ENCODE results near the gene CAPNS1. TPM values are rescaled to one million over a fixed set of nuclear protein-coding genes. Genes with fewer than 3 reads are reported as not detected.
A peak's percentile ranks its signal among the peaks of the same experiment; 100 is the strongest.
"Not testable (repeated sequence)": the region's sequence is repeated elsewhere in the genome, so short reads cannot be mapped to it uniquely, and the experiment has no call there.

Gene CAPNS1
- total RNA-seq, 1 donor from 2014 or later = 396 TPM

DNA sequence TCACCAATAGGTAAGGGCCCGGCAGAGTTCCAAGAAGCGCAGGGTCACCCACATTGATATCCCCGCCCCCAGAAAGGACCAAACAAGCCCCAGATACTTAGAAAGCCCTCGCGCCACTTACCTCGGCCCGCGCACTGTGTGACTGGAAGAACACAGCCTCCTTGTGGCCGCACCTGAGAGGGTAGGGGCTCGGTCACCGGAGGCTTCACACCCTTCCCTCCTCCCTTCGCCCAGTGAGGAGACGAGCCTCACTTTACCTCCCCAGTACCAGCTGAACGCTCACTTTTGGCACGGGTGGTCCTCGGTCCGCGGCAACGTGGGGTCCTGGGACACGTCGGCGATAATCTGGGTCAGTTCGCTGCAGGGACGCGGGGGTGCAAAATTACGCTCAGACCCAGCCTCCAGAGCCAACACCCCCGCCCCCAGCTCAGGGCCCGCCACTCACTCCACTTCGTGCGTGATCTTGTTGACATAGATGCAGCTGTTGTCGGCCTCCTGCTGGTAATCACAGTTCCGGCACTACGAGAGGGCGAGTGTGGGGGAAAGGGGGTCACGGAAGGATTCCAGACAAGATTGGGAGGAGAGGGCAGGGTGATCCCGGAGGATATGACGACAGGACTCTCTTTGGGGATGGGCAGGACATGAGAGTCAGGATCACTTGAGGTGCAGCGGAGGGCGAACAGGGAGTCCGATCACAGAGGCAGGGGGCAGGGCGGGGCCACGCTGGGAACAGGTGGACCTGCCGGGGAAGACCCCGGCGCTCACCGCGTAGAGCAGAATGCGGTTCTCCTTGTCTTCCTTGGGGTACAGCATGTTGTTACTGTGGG lies 25.8 kb upstream of the CAPNS1 start:
- peak; percentile 49 to 51 for DNase-seq (ENCODE audit: low read depth in 2 of 2)

- DNase-seq (ENCODE audit: low read depth in 2 of 2) = peak; percentile 100
These were observed 25.0 kb upstream of the CAPNS1 start, which contains the start of gene POLR2I for GRCh38 chr19:36114721-36115452. TSS of gene POLR2I (minus strand) at chr19:36114875. CDS start at chr19:36114856, 19 bp downstream.

DNA sequence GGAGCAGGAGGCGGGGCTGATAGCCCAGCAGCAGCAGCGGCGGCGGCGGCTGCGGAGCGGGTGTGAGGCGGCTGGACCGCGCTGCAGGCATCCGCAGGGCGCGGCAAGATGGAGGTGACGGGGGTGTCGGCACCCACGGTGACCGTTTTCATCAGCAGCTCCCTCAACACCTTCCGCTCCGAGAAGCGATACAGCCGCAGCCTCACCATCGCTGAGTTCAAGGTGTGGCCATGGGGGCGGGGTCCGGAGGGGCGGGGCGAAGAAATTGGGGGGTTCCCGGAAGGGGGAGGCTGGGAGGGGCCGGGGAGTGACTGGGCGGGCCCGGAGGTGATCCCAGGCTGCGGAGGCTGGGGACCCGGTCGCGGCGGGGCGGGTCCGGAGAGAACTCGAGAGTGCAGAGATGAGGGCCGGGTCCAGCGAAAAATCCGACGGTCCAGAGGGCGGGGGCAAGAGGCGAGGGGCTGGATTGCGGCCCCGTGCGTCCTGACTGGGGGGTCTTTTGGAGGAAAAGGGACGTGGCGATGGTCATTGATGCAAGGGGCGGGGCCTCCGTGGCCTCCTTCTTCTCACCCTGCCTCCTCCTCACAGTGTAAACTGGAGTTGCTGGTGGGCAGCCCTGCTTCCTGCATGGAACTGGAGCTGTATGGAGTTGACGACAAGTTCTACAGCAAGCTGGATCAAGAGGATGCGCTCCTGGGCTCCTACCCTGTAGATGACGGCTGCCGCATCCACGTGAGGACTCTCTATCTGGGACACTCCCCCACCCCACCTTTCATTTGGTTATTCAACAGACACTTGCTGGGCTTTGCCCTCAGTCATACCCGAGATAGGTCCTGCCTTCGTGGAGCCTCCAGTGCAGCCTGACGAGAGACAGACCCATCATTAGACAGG lies 24.2 kb upstream of the CAPNS1 start, which contains the start of gene TBCB:
Gene TBCB (plus strand): TSS at position 16 of the 891 bp plus-strand sequence. CDS start 93 bp downstream, at position 109.
- DNase-seq (ENCODE audit: low read depth in 2 of 2) = peak; percentile 20 to 32

GRCh38 chr19:36116344-36116637 lies 23.6 kb upstream of the CAPNS1 start:
- no peak for DNase-seq (ENCODE audit: low read depth in 2 of 2)

GRCh38 chr19:36120092-36120983 lies 19.5 kb upstream of the CAPNS1 start:
- DNase-seq (ENCODE audit: low read depth in 2 of 2) = no peak

DNA sequence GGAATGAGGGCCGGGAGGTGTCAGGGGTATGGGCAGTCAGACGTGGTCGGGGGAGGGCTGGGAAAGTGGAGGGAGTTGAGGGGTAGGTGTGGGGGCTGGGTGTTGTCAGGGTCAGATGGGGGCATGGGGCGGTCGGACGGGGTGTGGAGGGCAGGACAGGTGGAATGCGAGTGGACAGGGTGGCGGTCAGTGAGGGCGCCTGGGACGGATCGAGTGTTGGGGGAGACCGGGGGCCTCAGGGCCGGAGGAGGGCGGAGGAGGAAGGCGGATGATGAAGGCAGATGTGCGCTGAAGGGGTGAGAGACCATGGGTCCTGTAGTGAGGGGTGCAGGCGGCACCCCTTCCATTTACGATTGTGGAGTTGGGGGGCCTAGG lies 18.9 kb upstream of the CAPNS1 start:
- DNase-seq (ENCODE audit: low read depth in 2 of 2) = no peak

DNA sequence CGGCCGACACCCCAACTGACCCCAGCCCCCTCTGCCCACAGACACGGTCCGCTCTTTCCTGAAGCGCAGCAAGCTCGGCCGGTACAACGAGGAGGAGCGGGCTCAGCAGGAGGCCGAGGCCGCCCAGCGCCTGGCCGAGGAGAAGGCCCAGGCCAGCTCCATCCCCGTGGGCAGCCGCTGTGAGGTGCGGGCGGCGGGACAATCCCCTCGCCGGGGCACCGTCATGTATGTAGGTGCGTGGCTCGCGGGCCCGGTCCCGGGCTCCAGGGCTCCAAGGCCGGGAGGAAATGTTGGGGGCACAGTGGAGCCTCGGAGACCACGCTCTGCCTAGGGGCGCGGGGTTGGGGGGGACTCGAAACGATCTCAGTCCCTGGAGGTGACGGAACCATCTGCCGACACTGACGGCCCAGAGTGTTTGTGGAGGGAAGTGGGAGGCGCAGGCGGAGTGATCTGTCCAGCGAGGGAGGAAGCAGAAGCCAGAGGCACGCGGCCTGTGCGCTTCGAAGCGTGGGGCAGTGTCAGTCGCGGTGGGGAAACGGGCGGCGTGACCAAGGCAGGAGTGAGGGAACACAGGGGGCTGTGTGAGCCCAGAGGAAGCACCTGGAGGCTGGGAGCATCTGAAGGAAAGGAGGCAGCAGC lies 18.3 kb upstream of the CAPNS1 start:
- no peak for DNase-seq (ENCODE audit: low read depth in 2 of 2)

DNA sequence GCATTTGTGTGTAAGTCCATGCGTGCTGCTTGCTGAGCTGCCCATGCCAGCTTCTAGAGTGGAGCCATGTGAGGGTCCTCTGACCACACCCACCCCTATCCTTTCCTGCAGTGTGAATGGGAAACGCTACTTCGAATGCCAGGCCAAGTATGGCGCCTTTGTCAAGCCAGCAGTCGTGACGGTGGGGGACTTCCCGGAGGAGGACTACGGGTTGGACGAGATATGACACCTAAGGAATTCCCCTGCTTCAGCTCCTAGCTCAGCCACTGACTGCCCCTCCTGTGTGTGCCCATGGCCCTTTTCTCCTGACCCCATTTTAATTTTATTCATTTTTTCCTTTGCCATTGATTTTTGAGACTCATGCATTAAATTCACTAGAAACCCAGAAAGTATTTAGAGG lies 14.3 kb upstream of the CAPNS1 start:
- DNase-seq (ENCODE audit: low read depth in 2 of 2) = no peak

GRCh38 chr19:36128392-36128736 lies 11.5 kb upstream of the CAPNS1 start:
- DNase-seq (ENCODE audit: low read depth in 2 of 2) = no peak

- peak in 1 of 2 donors; percentile 30 for DNase-seq (ENCODE audit: low read depth in 2 of 2)
These were observed 8.6 kb upstream of the CAPNS1 start for GRCh38 chr19:36131221-36131620.

DNA sequence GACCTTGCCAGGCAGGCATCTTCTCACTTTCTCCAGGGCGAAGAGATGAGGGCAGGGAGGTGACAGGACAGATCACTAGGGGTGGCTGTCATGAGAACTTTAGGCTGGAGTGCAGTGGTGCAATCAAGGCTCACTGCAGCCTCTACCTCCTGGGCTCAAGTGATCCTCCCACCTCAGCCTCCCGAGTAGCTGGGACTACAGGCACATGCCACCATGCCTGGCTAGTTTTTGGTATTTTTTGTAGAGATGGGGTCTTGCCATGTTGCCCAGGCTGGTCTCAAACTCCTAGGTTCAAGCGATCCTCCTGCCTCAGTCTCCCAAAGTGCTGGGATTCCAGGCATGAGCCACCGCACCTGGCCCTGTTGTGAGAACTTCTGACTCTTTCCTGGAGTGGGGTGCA lies 5.0 kb upstream of the CAPNS1 start:
- DNase-seq (ENCODE audit: low read depth in 2 of 2) = not testable (repeated sequence)

- DNase-seq (ENCODE audit: low read depth in 2 of 2) = peak; percentile 42 to 51
These were observed 2.7 kb upstream of the CAPNS1 start for GRCh38 chr19:36136964-36137686.

- no peak for DNase-seq (ENCODE audit: low read depth in 2 of 2)
These were observed 770 bp upstream of the CAPNS1 start for GRCh38 chr19:36139120-36139472.

GRCh38 chr19:36140304-36141038 lies 605 bp downstream of the CAPNS1 start:
- peak; percentile 35 to 73 for DNase-seq (ENCODE audit: low read depth in 2 of 2)

GRCh38 chr19:36141039-36141927 lies 1.4 kb downstream of the CAPNS1 start:
- DNase-seq (ENCODE audit: low read depth in 2 of 2) = peak; percentile 87 to 92

GRCh38 chr19:36142046-36142445 lies 2.2 kb downstream of the CAPNS1 start:
- no peak for DNase-seq (ENCODE audit: low read depth in 2 of 2)

GRCh38 chr19:36142496-36142895 lies 2.6 kb downstream of the CAPNS1 start:
- no peak for DNase-seq (ENCODE audit: low read depth in 2 of 2)

- DNase-seq (ENCODE audit: low read depth in 2 of 2) = no peak
These were observed 4.8 kb downstream of the CAPNS1 start for GRCh38 chr19:36144624-36145023.

Data from lung microvascular endothelial cell (primary cell).